IPS DF 4.7 (cell line): ENCODE data around the gene WFDC2.

Experiments
- DNase-seq: peaks from one replicate; pipeline ENCODE4 v3.0.0-alpha.2; 2013; ENCODE audit warnings: low spot score; ENCODE audit errors: extremely low read depth

WFDC2 gene

GRCh38 chr20:45495501-45495941 is 26.0 kb downstream of the WFDC2 start:
- no peak for DNase-seq

- no peak for DNase-seq
Observed at GRCh38 chr20:45496166-45496565, 26.6 kb downstream of the WFDC2 start.

GRCh38 chr20:45497971-45498494 is 28.5 kb downstream of the WFDC2 start:
- DNase-seq = no peak

GRCh38 chr20:45500022-45500421 is 30.5 kb downstream of the WFDC2 start:
- no peak for DNase-seq

GRCh38 chr20:45501600-45501999 is 32.0 kb downstream of the WFDC2 start:
- DNase-seq = no peak

- no peak for DNase-seq
Observed at GRCh38 chr20:45502561-45502960, 33.0 kb downstream of the WFDC2 start.

- no peak for DNase-seq
Observed at GRCh38 chr20:45503403-45503802, 33.9 kb downstream of the WFDC2 start.

GRCh38 chr20:45506398-45506797 is 36.8 kb downstream of the WFDC2 start:
- no peak for DNase-seq

GRCh38 chr20:45507011-45507820 is 37.7 kb downstream of the WFDC2 start:
- no peak for DNase-seq

GRCh38 chr20:45508068-45508886 is 38.7 kb downstream of the WFDC2 start:
- DNase-seq = no peak

- DNase-seq = no peak
Observed at GRCh38 chr20:45509091-45509490, 39.5 kb downstream of the WFDC2 start.

- DNase-seq = no peak
Observed at GRCh38 chr20:45510242-45510862, 40.8 kb downstream of the WFDC2 start.

GRCh38 chr20:45515147-45515913 is 45.8 kb downstream of the WFDC2 start, which contains the start of gene SPINT3:
SPINT3 (minus strand) TSS chr20:45515622; CDS start chr20:45515608, 14 bp downstream.
- no peak for DNase-seq

GRCh38 chr20:45518282-45518681 is 48.7 kb downstream of the WFDC2 start:
- no peak for DNase-seq

GRCh38 chr20:45523821-45524220 is 54.3 kb downstream of the WFDC2 start:
- no peak for DNase-seq

GRCh38 chr20:45527294-45527693 is 57.7 kb downstream of the WFDC2 start:
- DNase-seq = no peak
